Right atrium auricular region (tissue), 2 donors: ENCODE data around the gene NACC2. TPM values are rescaled to one million over a fixed set of nuclear protein-coding genes. Genes with fewer than 3 reads are reported as not detected.
"Not testable (repeated sequence)": the region's sequence is repeated elsewhere in the genome, so short reads cannot be mapped to it uniquely, and the experiment has no call there.

ENCODE experiments used
- DNase-seq: peaks from one replicate; pipeline ENCODE4 v3.0.0-alpha.2; 2019; ENCODE audit warnings: low spot score
- H3K27ac ChIP-seq, 2 donors: fragments of 200-600 bp; sonication (generic); 1 replicate in 1 of 2; 2 replicates in 1 of 2; pipeline ENCODE4 v1.5.1; 2016 to 2019
- H3K27me3 ChIP-seq, 2 donors: fragments of 200-600 bp; sonication (generic); one replicate each; pipeline versions ENCODE4 v1.5.1 to v1.6.0; 2017 to 2019
- H3K36me3 ChIP-seq: fragments of 200-600 bp; sonication (generic); one replicate; pipeline ENCODE4 v1.5.1; 2016
- H3K4me1 ChIP-seq, 2 donors: fragments of 200-600 bp; sonication (generic); one replicate each; pipeline versions ENCODE4 v1.5.1 to v1.6.0; 2017 to 2019
- H3K4me3 ChIP-seq, 2 donors: fragments of 200-600 bp; sonication (generic); 1 replicate in 1 of 2; 2 replicates in 1 of 2; pipeline ENCODE4 v1.5.1; 2017 to 2019; ENCODE audit warnings: mild to moderate bottlenecking in 1 of 2, moderate library complexity in 1 of 2
- H3K9me3 ChIP-seq, 2 donors: fragments of 200-600 bp; sonication (generic); one replicate each; pipeline ENCODE4 v1.5.1; 2019
- total RNA-seq, 2 donors: library from RNA; depleted of rRNA; stranded (reverse); fragments of >200 nt; gene quantifications; one replicate each; pipeline ENCODE4 v1.1.0, GENCODE V29; 2016
- TF ChIP-seq, protein P1 (sequence below), 2 donors: fragments of 200-600 bp; sonication (generic); IDR thresholded peaks; one replicate each; pipeline ENCODE4 v1.5.1; 2019; ENCODE audit warnings: antibody characterized with exemption in 2 of 2

The NACC2 gene
- total RNA-seq, 2 donors from 2014 or later, result 49.1 to 55.5 TPM

DNA sequence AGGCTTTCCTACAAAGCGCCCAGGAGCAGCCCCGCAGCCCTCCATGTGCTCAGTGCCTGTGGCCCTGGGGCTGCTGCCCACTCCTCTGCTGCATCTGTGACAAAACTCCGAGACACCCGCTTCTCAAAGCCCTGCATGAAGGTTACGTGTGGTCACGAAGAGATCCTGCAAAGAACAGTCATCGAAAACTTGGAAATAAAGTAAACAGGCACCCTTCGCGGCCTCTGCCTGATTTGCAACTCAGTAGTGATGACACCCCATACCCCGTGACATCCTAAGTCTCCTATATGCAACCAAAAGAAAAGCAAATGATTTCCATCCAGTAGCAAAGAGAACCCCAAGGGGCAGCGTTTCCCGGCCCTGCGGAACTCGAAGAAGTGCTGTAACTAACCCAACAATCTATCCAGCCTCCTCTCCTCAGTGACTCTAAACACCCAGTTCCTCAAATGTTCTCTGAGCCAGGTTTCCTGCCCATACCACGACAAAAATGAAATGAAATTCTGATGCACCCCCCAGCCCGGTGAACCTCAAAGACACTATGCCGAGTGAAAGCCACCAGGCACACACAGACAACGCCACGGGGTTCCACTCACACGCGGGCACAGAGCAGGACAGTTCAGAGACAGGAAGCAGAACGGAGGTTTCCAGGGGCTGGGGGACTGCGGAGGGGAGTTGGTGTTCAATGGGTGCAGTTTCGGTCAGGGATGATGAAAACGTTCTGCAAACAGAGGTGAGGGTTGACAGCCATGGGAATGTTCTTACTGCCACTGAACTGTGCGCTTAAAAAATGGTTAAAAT lies 19.0 kb downstream of the NACC2 start:
- Histone ChIP-seq H3K27ac (no peak overlapping the region), H3K4me1 (peaks cover 0 to 19% of the 10 kb centered on the region in 2 donors), H3K27me3 (no peaks in the 10 kb centered on the region), H3K36me3 (peaks cover 4% of the 10 kb centered on the region), H3K4me3 (no peak overlapping the region), H3K9me3 (no peaks in the 10 kb centered on the region)
- DNase-seq, result no peak
- TF ChIP-seq, protein P1, sequence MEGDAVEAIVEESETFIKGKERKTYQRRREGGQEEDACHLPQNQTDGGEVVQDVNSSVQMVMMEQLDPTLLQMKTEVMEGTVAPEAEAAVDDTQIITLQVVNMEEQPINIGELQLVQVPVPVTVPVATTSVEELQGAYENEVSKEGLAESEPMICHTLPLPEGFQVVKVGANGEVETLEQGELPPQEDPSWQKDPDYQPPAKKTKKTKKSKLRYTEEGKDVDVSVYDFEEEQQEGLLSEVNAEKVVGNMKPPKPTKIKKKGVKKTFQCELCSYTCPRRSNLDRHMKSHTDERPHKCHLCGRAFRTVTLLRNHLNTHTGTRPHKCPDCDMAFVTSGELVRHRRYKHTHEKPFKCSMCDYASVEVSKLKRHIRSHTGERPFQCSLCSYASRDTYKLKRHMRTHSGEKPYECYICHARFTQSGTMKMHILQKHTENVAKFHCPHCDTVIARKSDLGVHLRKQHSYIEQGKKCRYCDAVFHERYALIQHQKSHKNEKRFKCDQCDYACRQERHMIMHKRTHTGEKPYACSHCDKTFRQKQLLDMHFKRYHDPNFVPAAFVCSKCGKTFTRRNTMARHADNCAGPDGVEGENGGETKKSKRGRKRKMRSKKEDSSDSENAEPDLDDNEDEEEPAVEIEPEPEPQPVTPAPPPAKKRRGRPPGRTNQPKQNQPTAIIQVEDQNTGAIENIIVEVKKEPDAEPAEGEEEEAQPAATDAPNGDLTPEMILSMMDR (IDR thresholded peaks at IDR 0.05), result no peak

DNA sequence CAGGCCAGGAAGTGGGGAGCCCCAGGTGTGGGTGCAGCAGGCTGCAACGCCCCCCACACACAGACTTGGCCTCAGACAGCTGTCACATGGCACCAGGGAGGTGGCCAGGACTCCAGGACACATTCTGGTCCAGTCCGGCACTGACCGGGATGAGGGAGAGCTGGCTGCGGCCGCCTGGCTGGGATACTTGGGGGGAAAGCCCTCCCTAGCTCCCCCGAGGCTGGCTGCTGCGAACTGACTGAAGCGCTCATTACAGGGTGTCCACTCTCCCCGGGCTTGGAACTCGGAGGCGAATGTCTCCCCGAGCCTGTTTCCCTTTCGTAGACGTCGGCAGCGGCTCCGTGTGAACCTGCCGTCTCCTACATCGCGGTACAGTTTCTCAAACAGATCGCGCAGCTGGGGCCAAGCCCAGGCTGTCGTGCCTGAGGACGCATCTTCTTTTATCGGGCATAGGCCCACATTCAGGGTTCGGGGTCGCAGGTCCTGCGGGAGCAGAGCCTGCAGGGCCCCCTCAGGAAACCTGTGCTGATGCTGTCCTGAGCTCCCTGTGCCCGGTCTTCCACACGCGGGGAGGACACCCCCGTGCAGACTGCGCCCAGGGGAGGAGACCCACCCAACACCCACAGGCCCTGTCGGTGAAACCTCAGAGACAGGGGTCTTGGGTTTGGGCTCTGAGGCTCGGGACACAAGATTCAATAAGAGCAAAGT lies 19.8 kb downstream of the NACC2 start:
- peaks cover 4% of the 10 kb centered on the region for H3K36me3 ChIP-seq
- H3K9me3 ChIP-seq, result no peaks in the 10 kb centered on the region
- no peaks in the 10 kb centered on the region for H3K27me3 ChIP-seq
- DNase-seq, result no peak
- no peak overlapping the region for H3K4me3 ChIP-seq
- H3K27ac ChIP-seq, result no peak overlapping the region
- H3K4me1 ChIP-seq, result peaks cover 0 to 19% of the 10 kb centered on the region in 2 donors
- TF ChIP-seq, protein P1 (IDR thresholded peaks at IDR 0.05), result no peak

DNA sequence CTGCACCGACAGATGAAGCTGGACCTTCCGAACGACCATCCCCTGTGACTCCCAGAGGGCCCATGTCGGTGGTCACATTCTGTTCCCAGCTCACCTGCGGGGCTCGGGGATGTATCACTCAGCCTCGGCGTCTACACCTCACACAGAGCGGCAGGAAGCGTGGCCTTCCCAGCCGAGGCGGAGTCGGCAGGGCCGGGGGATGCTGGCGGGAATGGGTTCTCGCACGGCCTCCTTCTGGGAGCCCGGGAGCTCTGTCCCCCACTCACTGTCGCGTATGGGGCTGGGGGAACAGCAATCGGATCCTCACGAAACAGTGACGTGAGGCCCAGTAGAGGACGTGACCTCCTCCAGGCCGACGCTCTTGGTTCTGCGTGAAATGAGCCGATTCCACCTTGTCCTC lies 20.4 kb downstream of the NACC2 start:
- H3K36me3 ChIP-seq, result peaks cover 4% of the 10 kb centered on the region
- TF ChIP-seq, protein P1 (IDR thresholded peaks at IDR 0.05), result no peak
- no peak overlapping the region for H3K27ac ChIP-seq
- no peak overlapping the region for H3K4me3 ChIP-seq
- H3K27me3 ChIP-seq, result no peaks in the 10 kb centered on the region
- no peaks in the 10 kb centered on the region for H3K9me3 ChIP-seq
- peaks cover 0 to 13% of the 10 kb centered on the region in 2 donors for H3K4me1 ChIP-seq
- DNase-seq, result no peak

DNA sequence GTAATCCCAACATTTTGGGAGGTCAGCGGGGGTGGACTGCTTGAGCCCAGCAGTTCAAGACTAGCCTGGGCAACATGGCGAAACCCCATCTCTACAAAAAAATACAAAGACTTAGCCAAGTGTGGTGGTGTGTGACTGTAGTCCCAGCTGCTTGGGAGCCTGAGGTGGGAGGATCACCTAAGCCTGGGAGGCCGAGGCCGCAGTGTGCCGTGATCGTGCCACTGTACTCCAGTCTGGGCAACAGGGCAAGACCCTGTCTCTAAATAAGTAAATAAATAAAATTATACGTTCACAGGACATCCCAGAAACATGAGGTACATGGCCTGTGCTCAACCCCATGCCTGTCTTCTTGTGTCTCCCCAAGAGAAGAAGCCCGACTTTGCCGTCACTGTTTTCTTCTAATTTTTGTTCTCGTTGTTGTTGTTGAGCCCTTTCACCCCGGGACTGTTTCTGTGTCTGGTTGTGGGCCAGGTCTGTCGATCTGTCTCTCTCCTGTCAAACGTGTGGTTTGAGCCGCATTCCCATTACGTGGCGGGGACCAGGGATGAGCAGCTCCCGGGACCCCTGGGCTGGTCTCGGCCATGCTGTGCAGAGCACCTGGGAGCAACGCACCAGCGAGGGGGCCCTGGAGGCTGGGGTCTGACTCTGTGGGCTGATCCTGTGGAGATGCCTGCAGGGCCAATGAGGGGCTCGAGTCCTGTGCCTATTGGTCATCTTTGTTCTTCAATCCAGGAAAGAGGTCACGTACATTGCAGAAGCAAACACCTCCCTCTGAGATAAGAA lies 32.2 kb downstream of the NACC2 start:
- peaks cover 0 to 16% of the 10 kb centered on the region in 2 donors for H3K4me1 ChIP-seq
- no peaks in the 10 kb centered on the region for H3K27me3 ChIP-seq

DNA sequence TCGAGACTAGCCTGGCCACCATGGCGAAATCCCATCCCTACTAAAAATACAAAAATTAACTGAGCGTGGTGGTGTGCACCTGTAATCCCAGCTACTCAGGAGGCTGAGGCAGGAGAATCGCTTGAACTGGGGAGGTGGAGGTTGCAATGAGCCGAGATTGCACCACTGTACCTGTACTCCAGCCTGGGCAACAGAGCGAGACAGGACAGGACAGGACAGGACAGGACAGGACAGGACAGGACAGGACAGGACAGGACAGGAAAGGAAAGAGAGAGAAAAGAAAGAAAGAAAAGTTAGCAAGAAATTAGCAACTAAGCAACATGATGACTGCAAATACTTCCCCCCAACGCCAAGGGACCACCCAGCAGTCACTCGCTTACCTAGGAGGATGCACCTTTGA lies 33.2 kb downstream of the NACC2 start:
- H3K4me1 ChIP-seq, result peaks cover 0 to 16% of the 10 kb centered on the region in 2 donors

More for the DNA sequence above, 32.2 kb downstream of the NACC2 start:
- no peak for DNase-seq
- peaks cover 12% of the 10 kb centered on the region for H3K36me3 ChIP-seq
- H3K4me3 ChIP-seq, result no peak overlapping the region
- H3K27ac ChIP-seq, result no peak overlapping the region
- no peaks in the 10 kb centered on the region for H3K9me3 ChIP-seq
- TF ChIP-seq, protein P1 (IDR thresholded peaks at IDR 0.05), result no peak

DNA sequence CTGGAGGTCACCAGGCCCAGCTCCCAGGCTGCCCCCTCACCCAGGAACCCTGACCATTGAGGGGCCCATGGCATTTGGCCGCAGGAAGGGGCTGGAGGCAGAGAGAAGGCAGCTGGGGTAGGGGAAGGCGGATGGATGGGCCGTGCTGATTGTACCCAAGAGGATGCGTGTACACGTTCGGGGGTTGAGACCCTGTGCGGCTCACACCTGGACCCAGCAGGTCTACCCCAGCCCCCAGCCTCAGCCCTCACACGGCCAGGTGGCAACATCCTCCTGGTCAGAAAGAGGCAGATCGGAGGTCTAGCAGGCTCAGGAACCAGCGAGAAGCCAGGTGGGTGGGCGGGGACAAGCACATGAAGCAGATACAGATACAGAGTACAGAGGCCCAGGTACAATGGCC lies 33.7 kb downstream of the NACC2 start:
- TF ChIP-seq, protein P1 (IDR thresholded peaks at IDR 0.05), result no peak
- Histone ChIP-seq H3K36me3 (peaks cover 12% of the 10 kb centered on the region), H3K4me1 (peaks cover 0 to 18% of the 10 kb centered on the region in 2 donors), H3K4me3 (no peak overlapping the region), H3K27ac (no peak overlapping the region), H3K9me3 (no peaks in the 10 kb centered on the region), H3K27me3 (no peaks in the 10 kb centered on the region)
- no peak for DNase-seq

More for the DNA sequence above, 33.2 kb downstream of the NACC2 start:
- H3K9me3 ChIP-seq, DNase-seq, H3K27ac ChIP-seq, H3K4me3 ChIP-seq, H3K27me3 ChIP-seq: not testable (repeated sequence)
- H3K36me3 ChIP-seq, result peaks cover 12% of the 10 kb centered on the region
